ENCODE data around the gene PRKAG2.

- TF ChIP-seq EZH2 (IDR thresholded peaks at IDR 0.05), result no peak
- TF ChIP-seq POLR2AphosphoS5 (IDR thresholded peaks at IDR 0.05; ENCODE audit: borderline replicate concordance, low read depth, low read length), result no peak
- TF ChIP-seq FOXP2 (optimal IDR thresholded peaks at IDR 0.05; ENCODE audit: control extremely low read depth, extremely low read length, insufficient read depth), result no peak
These were observed 210.0 kb downstream of the PRKAG2 start for GRCh38 chr7:151666886-151667285.

Data from SK-N-MC (cell line).